ENCODE results near the gene TXNDC16.

Gene TXNDC16

DNA sequence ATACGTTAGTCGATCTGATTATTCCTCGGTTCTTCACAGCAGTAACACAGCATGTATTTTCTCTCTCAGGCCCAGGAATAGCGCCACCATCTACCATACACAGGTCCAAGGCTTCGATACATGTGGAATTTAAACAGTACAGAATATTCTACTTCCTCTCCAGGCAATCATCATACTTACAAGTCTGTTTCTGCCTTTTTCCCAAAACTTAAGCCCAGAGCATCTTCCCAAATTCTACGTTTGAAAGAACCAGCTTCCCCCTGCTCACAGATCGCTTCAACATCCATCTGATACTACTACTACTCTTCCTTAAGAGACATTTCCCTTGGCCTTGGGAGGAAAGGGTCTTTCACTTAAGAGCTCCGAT lies 626 bp downstream of the TXNDC16 start:
- peak overlapping the region; percentile 92 for H3K27ac ChIP-seq
- TF ChIP-seq, protein P1, sequence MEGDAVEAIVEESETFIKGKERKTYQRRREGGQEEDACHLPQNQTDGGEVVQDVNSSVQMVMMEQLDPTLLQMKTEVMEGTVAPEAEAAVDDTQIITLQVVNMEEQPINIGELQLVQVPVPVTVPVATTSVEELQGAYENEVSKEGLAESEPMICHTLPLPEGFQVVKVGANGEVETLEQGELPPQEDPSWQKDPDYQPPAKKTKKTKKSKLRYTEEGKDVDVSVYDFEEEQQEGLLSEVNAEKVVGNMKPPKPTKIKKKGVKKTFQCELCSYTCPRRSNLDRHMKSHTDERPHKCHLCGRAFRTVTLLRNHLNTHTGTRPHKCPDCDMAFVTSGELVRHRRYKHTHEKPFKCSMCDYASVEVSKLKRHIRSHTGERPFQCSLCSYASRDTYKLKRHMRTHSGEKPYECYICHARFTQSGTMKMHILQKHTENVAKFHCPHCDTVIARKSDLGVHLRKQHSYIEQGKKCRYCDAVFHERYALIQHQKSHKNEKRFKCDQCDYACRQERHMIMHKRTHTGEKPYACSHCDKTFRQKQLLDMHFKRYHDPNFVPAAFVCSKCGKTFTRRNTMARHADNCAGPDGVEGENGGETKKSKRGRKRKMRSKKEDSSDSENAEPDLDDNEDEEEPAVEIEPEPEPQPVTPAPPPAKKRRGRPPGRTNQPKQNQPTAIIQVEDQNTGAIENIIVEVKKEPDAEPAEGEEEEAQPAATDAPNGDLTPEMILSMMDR (IDR thresholded peaks at IDR 0.05) = peak; percentile 73
- TF ChIP-seq ZFX (IDR thresholded peaks at IDR 0.05; ENCODE audit: borderline replicate concordance) = no peak

DNA sequence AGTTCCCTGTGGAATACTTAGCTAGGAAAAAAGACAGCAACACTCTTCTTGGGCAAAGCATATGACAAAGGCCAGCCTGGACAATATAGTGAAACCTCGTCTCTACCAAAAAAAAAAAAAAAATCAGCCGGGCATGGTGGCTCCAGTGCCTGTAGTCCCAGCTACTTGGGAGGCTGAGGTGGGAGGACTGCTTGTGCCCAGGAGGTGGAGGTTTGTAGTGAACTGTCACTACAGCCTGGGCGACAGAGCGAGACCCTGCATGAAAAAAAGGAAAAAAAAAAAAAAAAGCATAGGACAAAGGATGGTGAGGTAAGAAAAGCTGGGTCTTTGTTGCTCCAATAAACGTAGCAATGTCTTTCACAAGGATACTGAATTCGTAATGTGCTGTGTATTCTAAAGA lies 1.1 kb downstream of the TXNDC16 start:
- TF ChIP-seq, protein P1 (IDR thresholded peaks at IDR 0.05) = no peak
- TF ChIP-seq ZFX (IDR thresholded peaks at IDR 0.05; ENCODE audit: borderline replicate concordance) = no peak
- peak overlapping the region; percentile 92 for H3K27ac ChIP-seq

DNA sequence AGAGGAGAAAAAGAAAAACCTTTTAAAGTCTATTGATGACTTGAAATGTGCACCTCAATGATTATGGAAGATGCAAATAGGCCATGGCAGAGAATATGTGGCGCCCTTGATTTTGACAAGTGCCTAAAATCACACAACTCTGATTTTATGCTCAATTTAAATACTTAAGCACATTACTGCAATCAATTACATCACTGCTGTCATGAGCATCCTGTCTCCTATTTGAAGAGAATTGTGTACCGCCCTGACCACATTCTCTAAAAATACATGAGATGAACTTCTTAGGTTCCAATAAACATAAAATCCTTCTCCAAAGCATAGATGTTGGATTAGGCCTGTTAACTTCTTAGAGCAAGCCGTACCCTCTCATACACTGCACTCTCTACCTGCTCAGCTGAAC lies 1.6 kb downstream of the TXNDC16 start:
- H3K27ac ChIP-seq = peak overlapping the region; percentile 92
- TF ChIP-seq ZFX (IDR thresholded peaks at IDR 0.05; ENCODE audit: borderline replicate concordance) = no peak
- TF ChIP-seq, protein P1 (IDR thresholded peaks at IDR 0.05) = no peak

DNA sequence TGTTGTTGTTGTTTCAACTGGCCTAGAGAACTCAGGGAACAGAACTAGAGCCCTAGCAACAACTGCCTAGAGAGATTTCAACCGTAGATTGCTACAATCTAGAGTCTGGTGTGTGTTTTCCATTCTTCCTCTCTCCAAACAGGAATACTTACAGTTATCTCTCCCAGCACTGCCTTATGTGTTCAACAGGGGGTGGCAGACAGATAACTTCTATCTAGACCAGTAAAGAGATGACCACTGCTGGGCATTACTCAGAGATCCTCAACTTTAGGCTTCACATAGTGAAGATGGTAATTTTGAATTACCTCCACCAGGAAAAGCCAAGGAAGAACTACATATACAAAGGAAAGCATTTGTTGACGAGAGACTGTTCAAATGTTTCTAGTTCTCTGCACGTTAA lies 4.8 kb downstream of the TXNDC16 start:
- TF ChIP-seq ZFX (IDR thresholded peaks at IDR 0.05; ENCODE audit: borderline replicate concordance) = no peak

DNA sequence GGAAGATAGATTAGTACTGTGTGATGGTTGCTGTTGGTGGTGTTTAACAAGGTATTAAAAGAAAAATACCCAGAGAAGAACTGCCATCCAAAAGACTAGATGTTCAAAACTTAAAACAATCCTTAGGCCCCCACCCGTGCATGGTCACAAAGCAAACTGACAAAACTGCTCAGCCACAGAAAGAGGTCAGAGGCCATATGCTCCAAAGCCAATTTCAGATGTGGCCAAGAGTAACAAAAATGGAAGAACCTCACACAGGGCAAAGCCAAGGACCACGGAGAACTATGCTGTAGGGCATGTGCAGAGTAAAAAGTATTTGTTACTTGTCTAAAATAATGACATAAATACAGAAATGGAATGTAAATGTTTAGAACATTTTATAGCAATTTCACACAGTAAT lies 5.3 kb downstream of the TXNDC16 start:
- peak overlapping the region; percentile 94 for H3K27ac ChIP-seq
- TF ChIP-seq, protein P1 (IDR thresholded peaks at IDR 0.05) = no peak
- no peak for TF ChIP-seq ZFX (IDR thresholded peaks at IDR 0.05; ENCODE audit: borderline replicate concordance)

More for the DNA sequence above, 4.8 kb downstream of the TXNDC16 start:
- peak overlapping the region; percentile 94 for H3K27ac ChIP-seq

DNA sequence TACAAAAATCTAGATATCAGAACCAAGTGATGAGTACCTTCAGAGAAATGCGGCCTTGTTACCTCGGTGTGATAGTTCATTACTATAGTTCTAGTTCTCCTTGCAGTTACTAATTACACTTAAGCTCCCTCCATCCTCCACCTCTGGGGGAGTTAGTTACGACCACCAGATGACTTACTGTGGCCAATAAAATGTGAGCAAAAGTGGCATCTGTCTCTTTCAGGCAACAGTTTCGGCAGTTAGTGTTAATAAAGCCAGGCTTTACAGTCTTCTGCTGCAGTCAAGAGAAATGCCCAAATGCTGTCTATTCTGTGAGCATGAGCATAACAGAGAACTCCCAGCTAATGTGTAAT lies 6.0 kb downstream of the TXNDC16 start:
- TF ChIP-seq, protein P1 (IDR thresholded peaks at IDR 0.05) = no peak
- TF ChIP-seq ZFX (IDR thresholded peaks at IDR 0.05; ENCODE audit: borderline replicate concordance) = no peak

DNA sequence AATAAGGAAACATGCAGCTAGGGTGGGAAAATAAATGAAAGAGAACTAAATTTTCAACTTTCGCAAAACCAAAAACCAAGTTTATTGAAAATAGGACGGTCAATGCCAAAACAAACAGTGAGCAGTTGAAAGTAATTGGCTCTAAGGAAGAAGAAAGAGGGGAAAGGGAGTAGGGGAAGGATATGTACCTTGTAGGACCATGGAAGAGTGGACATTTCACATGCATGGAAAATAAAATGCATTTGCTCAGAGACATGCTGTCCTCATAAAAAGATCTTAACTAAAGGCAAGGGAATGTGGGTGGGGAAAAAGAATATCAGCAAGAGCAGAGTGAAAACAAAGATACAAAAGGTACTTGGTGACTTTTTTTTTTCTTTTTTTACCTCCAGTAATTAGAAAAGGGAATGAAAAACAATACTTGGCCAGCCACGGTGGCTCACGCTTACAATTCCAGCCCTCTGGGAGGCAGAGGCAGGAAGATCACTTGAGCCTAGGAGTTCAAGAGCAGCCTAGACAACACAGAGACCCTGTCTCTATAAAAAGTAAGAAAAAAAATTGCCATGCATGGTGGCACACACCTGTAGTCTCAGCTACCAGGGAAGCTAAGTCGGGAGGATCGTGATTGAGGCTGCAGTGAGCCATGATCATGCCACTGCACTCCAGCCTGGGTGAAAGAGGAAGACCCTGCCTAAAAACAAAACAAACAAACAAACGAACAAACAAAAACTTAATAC lies 6.6 kb downstream of the TXNDC16 start:
- H3K27ac ChIP-seq = peak overlapping the region; percentile 94
- no peak for TF ChIP-seq ZFX (IDR thresholded peaks at IDR 0.05; ENCODE audit: borderline replicate concordance)
- TF ChIP-seq, protein P1 (IDR thresholded peaks at IDR 0.05) = no peak

More for the DNA sequence above, 6.0 kb downstream of the TXNDC16 start:
- peak overlapping the region; percentile 94 for H3K27ac ChIP-seq

DNA sequence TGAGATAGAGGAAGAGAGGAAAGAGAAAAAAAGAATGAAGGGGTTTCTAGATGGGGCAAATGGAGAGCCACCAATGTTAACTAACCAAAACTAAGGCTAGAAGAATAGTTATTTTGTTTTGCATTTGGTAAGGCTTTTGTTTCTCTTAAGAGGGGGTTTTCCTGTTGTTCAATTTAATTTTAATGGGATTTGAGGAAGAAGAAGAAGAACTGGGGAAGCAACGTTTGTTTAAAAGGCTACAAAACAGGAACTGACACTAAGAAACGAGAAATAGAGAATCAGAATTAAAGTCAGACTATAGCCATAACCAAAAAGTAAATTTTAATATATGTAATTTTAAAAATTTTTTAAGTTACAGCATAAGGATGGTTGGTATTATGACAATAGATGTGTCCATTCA lies 13.7 kb downstream of the TXNDC16 start:
- TF ChIP-seq, protein P1 (IDR thresholded peaks at IDR 0.05) = no peak
- no peak for TF ChIP-seq ZFX (IDR thresholded peaks at IDR 0.05; ENCODE audit: borderline replicate concordance)
- no peak overlapping the region for H3K27ac ChIP-seq
